ENCODE measurements around the gene CSAD.
"Not testable (repeated sequence)": the region's sequence is repeated elsewhere in the genome, so short reads cannot be mapped to it uniquely, and the experiment has no call there.

Gene CSAD

GRCh38 chr12:53197011-53197640 is 16.4 kb upstream of the CSAD start:
- DNase-seq, result no peak

GRCh38 chr12:53196486-53196885 is 15.8 kb upstream of the CSAD start:
- no peak for DNase-seq

- DNase-seq, result no peak
These were observed 15.0 kb upstream of the CSAD start for GRCh38 chr12:53195516-53196420.

- no peak for DNase-seq
These were observed 14.2 kb upstream of the CSAD start for GRCh38 chr12:53194973-53195372.

GRCh38 chr12:53193985-53194716 is 13.4 kb upstream of the CSAD start:
- no peak for DNase-seq

- no peak for DNase-seq
These were observed 12.3 kb upstream of the CSAD start for GRCh38 chr12:53193040-53193439.

GRCh38 chr12:53192531-53193021 is 11.9 kb upstream of the CSAD start:
- DNase-seq, result no peak

- no peak for DNase-seq
These were observed 11.3 kb upstream of the CSAD start for GRCh38 chr12:53191885-53192530.

GRCh38 chr12:53191096-53191884 is 10.6 kb upstream of the CSAD start:
- no peak for DNase-seq

- peak; percentile 28 for DNase-seq
These were observed 9.5 kb upstream of the CSAD start for GRCh38 chr12:53190108-53190729.

GRCh38 chr12:53187145-53187899 is 6.6 kb upstream of the CSAD start:
- no peak for DNase-seq

GRCh38 chr12:53186745-53187144 is 6.0 kb upstream of the CSAD start:
- no peak for DNase-seq

GRCh38 chr12:53185582-53186153 is 4.9 kb upstream of the CSAD start:
- DNase-seq, result no peak

GRCh38 chr12:53184828-53185227 is 4.1 kb upstream of the CSAD start:
- DNase-seq, result no peak

- peak; percentile 80 for DNase-seq
These were observed 2.2 kb upstream of the CSAD start for GRCh38 chr12:53182903-53183302.

- peak; percentile 22 for DNase-seq
These were observed 1.2 kb upstream of the CSAD start for GRCh38 chr12:53181935-53182334.

GRCh38 chr12:53180931-53181645 is 363 bp upstream of the CSAD start:
- DNase-seq, result peak; percentile 64

GRCh38 chr12:53179687-53180219 is 972 bp downstream of the CSAD start:
- no peak for DNase-seq

- DNase-seq, result not testable (repeated sequence)
These were observed 1.9 kb downstream of the CSAD start for GRCh38 chr12:53178803-53179202.

Data from suppressor macrophage treated with lipopolysaccharide for 4 hours (primary cell).